22Rv1 (cell line): ENCODE measurements around the gene TXNL4A.

Experiments used
- ZFX ChIP-seq: fragments of 450-650 bp; IDR thresholded peaks from 2 replicates; pipeline ENCODE4 v1.6.1; 2017; ENCODE audit warnings: antibody characterized with exemption, borderline replicate concordance
- TF ChIP-seq, protein P1 (sequence below): fragments of 450-650 bp; IDR thresholded peaks from 2 replicates; pipeline ENCODE4 v1.5.1; 2017; ENCODE audit warnings: mild to moderate bottlenecking

DNA sequence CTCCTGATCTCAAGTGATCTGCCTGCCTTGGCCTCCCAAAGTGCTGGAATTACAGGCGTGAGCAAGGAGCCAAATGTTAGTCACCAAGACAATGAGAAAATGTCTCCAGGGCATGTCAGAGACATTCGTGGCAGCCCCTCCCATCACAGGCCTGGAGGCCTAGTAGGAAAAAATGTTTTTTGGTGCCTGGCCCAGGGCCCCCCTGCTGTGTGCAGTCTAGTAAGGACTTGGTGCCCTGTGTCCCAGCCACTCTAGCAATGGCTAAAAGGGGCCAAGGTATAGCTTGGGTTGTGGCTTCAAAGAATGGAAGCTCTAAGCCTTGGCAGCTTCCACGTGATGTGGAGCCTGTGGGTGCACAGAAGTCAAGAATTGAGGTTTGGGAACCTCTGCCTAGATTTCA, 12.5 kb upstream of the TXNL4A start:
- TF ChIP-seq, protein P1, sequence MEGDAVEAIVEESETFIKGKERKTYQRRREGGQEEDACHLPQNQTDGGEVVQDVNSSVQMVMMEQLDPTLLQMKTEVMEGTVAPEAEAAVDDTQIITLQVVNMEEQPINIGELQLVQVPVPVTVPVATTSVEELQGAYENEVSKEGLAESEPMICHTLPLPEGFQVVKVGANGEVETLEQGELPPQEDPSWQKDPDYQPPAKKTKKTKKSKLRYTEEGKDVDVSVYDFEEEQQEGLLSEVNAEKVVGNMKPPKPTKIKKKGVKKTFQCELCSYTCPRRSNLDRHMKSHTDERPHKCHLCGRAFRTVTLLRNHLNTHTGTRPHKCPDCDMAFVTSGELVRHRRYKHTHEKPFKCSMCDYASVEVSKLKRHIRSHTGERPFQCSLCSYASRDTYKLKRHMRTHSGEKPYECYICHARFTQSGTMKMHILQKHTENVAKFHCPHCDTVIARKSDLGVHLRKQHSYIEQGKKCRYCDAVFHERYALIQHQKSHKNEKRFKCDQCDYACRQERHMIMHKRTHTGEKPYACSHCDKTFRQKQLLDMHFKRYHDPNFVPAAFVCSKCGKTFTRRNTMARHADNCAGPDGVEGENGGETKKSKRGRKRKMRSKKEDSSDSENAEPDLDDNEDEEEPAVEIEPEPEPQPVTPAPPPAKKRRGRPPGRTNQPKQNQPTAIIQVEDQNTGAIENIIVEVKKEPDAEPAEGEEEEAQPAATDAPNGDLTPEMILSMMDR = no peak
- no peak for TF ChIP-seq ZFX
